ENCODE data around the gene CCDC57.

DNA sequence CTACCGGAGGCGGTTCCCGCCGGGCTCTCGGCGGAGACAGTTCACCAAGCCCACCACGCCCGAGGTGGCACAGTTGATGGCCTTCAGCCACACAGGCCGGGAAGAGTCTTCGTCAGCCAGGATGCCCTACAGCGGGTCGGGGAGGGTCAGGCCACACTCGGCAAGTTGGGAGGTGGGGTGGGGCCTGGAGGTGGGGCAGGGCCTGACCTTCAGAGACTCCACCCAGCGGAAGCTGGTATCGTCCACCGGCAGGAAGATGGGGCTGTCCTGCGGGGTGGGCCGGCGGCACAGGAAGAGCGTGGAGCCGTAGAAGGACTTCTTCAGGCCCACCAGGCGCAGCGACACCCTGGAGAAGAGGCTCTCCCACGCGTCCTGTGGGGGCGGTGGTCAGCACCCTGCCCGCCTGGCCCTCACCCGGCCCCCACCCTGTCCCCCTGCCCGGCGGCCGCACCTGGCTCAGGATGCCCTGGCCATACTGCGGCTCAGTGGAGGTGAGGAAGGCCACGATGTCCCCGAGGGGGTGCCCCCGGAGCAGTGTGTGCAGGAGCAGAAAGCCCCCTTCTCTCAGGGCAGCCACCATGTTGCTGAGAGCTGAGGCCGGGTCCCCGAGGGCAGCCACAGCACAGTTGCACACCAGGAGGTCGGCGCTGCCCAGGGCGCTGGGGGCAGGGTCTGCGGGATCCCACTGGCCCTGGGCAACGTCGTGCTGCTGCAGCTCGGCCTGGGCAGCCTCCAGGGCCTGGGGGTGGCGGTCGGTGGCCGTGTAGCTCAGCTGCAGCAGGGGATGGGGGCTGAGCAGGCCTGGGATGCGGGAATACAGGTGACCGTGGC, 127.4 kb downstream of the CCDC57 start:
- TF ChIP-seq, protein P1, sequence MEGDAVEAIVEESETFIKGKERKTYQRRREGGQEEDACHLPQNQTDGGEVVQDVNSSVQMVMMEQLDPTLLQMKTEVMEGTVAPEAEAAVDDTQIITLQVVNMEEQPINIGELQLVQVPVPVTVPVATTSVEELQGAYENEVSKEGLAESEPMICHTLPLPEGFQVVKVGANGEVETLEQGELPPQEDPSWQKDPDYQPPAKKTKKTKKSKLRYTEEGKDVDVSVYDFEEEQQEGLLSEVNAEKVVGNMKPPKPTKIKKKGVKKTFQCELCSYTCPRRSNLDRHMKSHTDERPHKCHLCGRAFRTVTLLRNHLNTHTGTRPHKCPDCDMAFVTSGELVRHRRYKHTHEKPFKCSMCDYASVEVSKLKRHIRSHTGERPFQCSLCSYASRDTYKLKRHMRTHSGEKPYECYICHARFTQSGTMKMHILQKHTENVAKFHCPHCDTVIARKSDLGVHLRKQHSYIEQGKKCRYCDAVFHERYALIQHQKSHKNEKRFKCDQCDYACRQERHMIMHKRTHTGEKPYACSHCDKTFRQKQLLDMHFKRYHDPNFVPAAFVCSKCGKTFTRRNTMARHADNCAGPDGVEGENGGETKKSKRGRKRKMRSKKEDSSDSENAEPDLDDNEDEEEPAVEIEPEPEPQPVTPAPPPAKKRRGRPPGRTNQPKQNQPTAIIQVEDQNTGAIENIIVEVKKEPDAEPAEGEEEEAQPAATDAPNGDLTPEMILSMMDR (conservative IDR thresholded peaks at IDR 0.05), result no peak
- TF ChIP-seq EZH2 (IDR thresholded peaks at IDR 0.05; ENCODE audit: low read depth), result no peak

Measured in PC-9 (cell line).